GM23338 (cell line): Measurements from ENCODE around the gene MELK. TPM values are rescaled to one million over a fixed set of nuclear protein-coding genes. Genes with fewer than 3 reads are reported as not detected.

ENCODE experiments used
- ATAC-seq: fragments of 200-7000 bp; cut with Tn5 transposase; 3 replicates; pipeline ENCODE4 v1.9.1; 2020
- DNase-seq: peaks from one replicate; pipeline ENCODE4 v3.0.0-alpha.2; 2015; ENCODE audit warnings: low spot score
- H2AFZ ChIP-seq: fragments of 200-600 bp; sonication (generic); 2 replicates; pipeline ENCODE4 v1.8.0; 2016; ENCODE audit warnings: antibody characterized with exemption, mild to moderate bottlenecking, moderate library complexity
- H3F3A ChIP-seq: fragments of 200-600 bp; sonication (generic); replicated peaks from 2 replicates; pipeline ENCODE4 v1.8.0; 2017; ENCODE audit warnings: antibody characterized with exemption, mixed run types, low read depth
- H3K27ac ChIP-seq: fragments of 200-600 bp; sonication (generic); 2 replicates; pipeline ENCODE4 v1.6.1; 2016; ENCODE audit warnings: low read depth
- H3K27me3 ChIP-seq: fragments of 200-600 bp; sonication (generic); 2 replicates; pipeline ENCODE4 v1.8.0; 2016; ENCODE audit warnings: mild to moderate bottlenecking, mixed run types, moderate library complexity; ENCODE audit not compliant: insufficient read depth
- H3K36me3 ChIP-seq: fragments of 200-600 bp; sonication (generic); 2 replicates; pipeline ENCODE4 v1.8.0; 2016; ENCODE audit warnings: mild to moderate bottlenecking; ENCODE audit not compliant: insufficient read depth
- H3K4me1 ChIP-seq: fragments of 200-600 bp; sonication (generic); 2 replicates; pipeline ENCODE4 v1.8.0; 2016; ENCODE audit warnings: mild to moderate bottlenecking, moderate library complexity; ENCODE audit not compliant: insufficient read depth
- H3K4me2 ChIP-seq: fragments of 200-600 bp; sonication (generic); 2 replicates; pipeline ENCODE4 v1.7.1; 2017; ENCODE audit warnings: mixed run types
- H3K4me3 ChIP-seq: fragments of 200-600 bp; sonication (generic); 2 replicates; pipeline ENCODE4 v1.6.1; 2016; ENCODE audit warnings: mixed run types
- H3K79me2 ChIP-seq: fragments of 200-600 bp; sonication (generic); replicated peaks from 2 replicates; pipeline ENCODE4 v1.8.0; 2017; ENCODE audit warnings: mild to moderate bottlenecking; ENCODE audit not compliant: insufficient read depth
- H3K9me2 ChIP-seq: fragments of 200-600 bp; sonication (generic); 2 replicates; pipeline ENCODE4 v1.8.0; 2017; ENCODE audit not compliant: insufficient read depth
- H4K20me1 ChIP-seq: fragments of 200-600 bp; sonication (generic); replicated peaks from 2 replicates; pipeline ENCODE4 v1.8.0; 2017; ENCODE audit warnings: mild to moderate bottlenecking; ENCODE audit not compliant: insufficient read depth
- H3K27ac Mint-ChIP-seq: 2 replicates; pipeline ENCODE4 v1.8.0; 2020; ENCODE audit warnings: inconsistent platforms, mild to moderate bottlenecking, moderate library complexity, mixed read lengths
- H3K27me3 Mint-ChIP-seq: 3 replicates; pipeline ENCODE4 v1.8.0; 2022; ENCODE audit warnings: low read depth, mild to moderate bottlenecking, moderate library complexity, mixed read lengths, inconsistent platforms; ENCODE audit not compliant: insufficient read depth, poor library complexity
- H3K36me3 Mint-ChIP-seq: 3 replicates; pipeline ENCODE4 v1.8.0; 2021; ENCODE audit warnings: low read depth, mild to moderate bottlenecking, inconsistent platforms, moderate library complexity, mixed read lengths
- H3K4me1 Mint-ChIP-seq: 3 replicates; pipeline ENCODE4 v1.8.0; 2020; ENCODE audit warnings: mild to moderate bottlenecking, inconsistent platforms, mixed read lengths
- H3K4me3 Mint-ChIP-seq: 3 replicates; pipeline ENCODE4 v1.8.0; 2021; ENCODE audit warnings: moderate library complexity, mild to moderate bottlenecking, inconsistent platforms, mixed read lengths
- H3K9me3 Mint-ChIP-seq: 3 replicates; pipeline ENCODE4 v1.8.0; 2020; ENCODE audit warnings: moderate library complexity, mild to moderate bottlenecking, inconsistent platforms, mixed read lengths
- CREB1 ChIP-seq: fragments of 250-450 bp; sonication (Bioruptor Pico); IDR thresholded peaks from 2 replicates; pipeline ENCODE4 v1.5.0; 2020; ENCODE audit warnings: low read depth, mild to moderate bottlenecking, moderate library complexity
- JUNB ChIP-seq: IDR thresholded peaks from one replicate; pipeline ENCODE4 v1.6.1; 2016; ENCODE audit warnings: antibody characterized with exemption; ENCODE audit not compliant: unreplicated experiment
- NANOG ChIP-seq: IDR thresholded peaks from 2 replicates; pipeline ENCODE4 v1.6.1; 2016; ENCODE audit warnings: antibody characterized with exemption, borderline replicate concordance
- STAT1 ChIP-seq: IDR thresholded peaks from one replicate; pipeline ENCODE4 v1.6.1; 2016; ENCODE audit warnings: antibody characterized with exemption; ENCODE audit not compliant: unreplicated experiment
- ZNF114 ChIP-seq: fragments of 250-450 bp; sonication (Bioruptor Pico); IDR thresholded peaks from 2 replicates; pipeline ENCODE4 v1.5.0; 2020; ENCODE audit warnings: mild to moderate bottlenecking, moderate library complexity
- polyA plus RNA-seq: library from polyadenylated mRNA; unstranded; fragments of >200 nt; fragmentation: Nextera tagmentation; extraction: Ambion mirVana; gene quantifications from 2 replicates; pipeline ENCODE4 v1.2.1, GENCODE V29; 2016
- total RNA-seq: library from RNA; depleted of rRNA; stranded (reverse); fragments of >200 nt; shearing (Covaris generic); gene quantifications from 2 replicates; pipeline ENCODE4 v1.2.3, GENCODE V29; 2014
- TF ChIP-seq, protein P1 (sequence below), 2 experiments: fragments of 200-600 bp in 1 of 2; sonication (generic) in 1 of 2; conservative IDR thresholded peaks; 2 replicates each; pipeline versions ENCODE4 v1.5.1 to v1.6.1; 2016 to 2017; ENCODE audit warnings: antibody characterized with exemption in 2 of 2, low read depth in 2 of 2, mild to moderate bottlenecking in 2 of 2, moderate library complexity in 1 of 2
- TF ChIP-seq, protein P2 (sequence below): IDR thresholded peaks from one replicate; pipeline ENCODE4 v1.6.1; 2018; ENCODE audit warnings: antibody characterized with exemption; ENCODE audit not compliant: unreplicated experiment

MELK gene
- total and polyA plus RNA-seq, 2 experiments from 2014 or later, result 37.2 to 55.7 TPM

DNA sequence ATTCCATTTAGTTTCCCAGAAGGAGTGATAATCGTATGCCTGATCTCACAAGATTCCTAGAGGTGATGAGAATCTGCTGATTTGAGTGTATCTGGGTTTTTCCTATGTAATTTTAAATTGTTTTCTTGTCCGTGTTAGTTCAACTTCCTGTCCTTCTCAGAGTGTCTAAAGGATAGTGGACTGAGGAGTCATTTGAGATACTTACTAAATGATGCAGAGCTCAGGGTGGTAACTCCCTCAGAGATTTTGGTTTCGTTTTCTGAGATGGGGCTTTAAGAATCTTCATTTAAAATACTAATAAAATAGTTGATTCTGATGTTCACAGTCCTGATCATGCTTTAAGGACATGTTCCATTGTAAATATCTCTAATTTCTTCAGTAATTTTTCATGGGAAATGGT, 30.3 kb downstream of the MELK start (continued):
- TF ChIP-seq JUNB, result no peak
- TF ChIP-seq, protein P1, sequence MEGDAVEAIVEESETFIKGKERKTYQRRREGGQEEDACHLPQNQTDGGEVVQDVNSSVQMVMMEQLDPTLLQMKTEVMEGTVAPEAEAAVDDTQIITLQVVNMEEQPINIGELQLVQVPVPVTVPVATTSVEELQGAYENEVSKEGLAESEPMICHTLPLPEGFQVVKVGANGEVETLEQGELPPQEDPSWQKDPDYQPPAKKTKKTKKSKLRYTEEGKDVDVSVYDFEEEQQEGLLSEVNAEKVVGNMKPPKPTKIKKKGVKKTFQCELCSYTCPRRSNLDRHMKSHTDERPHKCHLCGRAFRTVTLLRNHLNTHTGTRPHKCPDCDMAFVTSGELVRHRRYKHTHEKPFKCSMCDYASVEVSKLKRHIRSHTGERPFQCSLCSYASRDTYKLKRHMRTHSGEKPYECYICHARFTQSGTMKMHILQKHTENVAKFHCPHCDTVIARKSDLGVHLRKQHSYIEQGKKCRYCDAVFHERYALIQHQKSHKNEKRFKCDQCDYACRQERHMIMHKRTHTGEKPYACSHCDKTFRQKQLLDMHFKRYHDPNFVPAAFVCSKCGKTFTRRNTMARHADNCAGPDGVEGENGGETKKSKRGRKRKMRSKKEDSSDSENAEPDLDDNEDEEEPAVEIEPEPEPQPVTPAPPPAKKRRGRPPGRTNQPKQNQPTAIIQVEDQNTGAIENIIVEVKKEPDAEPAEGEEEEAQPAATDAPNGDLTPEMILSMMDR (conservative IDR thresholded peaks at IDR 0.05; ENCODE audit: low read depth in 2 of 2), result no peak
- TF ChIP-seq, protein P2, sequence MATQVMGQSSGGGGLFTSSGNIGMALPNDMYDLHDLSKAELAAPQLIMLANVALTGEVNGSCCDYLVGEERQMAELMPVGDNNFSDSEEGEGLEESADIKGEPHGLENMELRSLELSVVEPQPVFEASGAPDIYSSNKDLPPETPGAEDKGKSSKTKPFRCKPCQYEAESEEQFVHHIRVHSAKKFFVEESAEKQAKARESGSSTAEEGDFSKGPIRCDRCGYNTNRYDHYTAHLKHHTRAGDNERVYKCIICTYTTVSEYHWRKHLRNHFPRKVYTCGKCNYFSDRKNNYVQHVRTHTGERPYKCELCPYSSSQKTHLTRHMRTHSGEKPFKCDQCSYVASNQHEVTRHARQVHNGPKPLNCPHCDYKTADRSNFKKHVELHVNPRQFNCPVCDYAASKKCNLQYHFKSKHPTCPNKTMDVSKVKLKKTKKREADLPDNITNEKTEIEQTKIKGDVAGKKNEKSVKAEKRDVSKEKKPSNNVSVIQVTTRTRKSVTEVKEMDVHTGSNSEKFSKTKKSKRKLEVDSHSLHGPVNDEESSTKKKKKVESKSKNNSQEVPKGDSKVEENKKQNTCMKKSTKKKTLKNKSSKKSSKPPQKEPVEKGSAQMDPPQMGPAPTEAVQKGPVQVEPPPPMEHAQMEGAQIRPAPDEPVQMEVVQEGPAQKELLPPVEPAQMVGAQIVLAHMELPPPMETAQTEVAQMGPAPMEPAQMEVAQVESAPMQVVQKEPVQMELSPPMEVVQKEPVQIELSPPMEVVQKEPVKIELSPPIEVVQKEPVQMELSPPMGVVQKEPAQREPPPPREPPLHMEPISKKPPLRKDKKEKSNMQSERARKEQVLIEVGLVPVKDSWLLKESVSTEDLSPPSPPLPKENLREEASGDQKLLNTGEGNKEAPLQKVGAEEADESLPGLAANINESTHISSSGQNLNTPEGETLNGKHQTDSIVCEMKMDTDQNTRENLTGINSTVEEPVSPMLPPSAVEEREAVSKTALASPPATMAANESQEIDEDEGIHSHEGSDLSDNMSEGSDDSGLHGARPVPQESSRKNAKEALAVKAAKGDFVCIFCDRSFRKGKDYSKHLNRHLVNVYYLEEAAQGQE, result no peak

DNA sequence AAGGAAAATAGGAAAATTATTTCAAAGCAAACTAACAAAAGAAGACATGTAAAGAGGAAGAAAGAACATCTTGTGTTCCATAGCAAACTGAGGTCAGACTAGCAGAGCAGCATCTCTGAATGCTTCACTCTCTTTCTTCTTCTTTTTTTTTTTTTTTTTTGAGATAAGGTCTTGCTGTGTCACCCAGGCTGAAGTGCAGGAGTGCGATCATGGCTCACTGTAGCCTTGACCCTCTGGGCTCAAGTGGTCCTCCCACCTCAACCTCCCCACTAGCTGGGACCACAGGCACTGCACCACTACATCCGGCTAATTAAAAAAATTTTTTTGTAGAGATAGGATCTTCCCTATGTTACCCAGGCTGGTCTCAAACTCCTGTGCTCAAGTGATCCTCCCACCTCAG, 36.6 kb downstream of the MELK start:
- no peak for ATAC-seq

More for the DNA sequence above, 36.6 kb downstream of the MELK start:
- peaks cover 26% of the 10 kb centered on the region for H3K36me3 ChIP-seq
- H3K9me3 Mint-ChIP-seq, result peaks cover 8% of the 10 kb centered on the region
- no peaks in the 10 kb centered on the region for H3K27me3 ChIP-seq
- no peak for DNase-seq
- no peak overlapping the region for H3K4me2 ChIP-seq
- H3K27me3 Mint-ChIP-seq, result no peaks in the 10 kb centered on the region
- no peak for TF ChIP-seq CREB1 (CRISPR knock-in tag)
- TF ChIP-seq ZNF114 (CRISPR knock-in tag), result no peak
- TF ChIP-seq NANOG, result no peak
- no peak for TF ChIP-seq STAT1
- TF ChIP-seq, protein P1 (conservative IDR thresholded peaks at IDR 0.05; ENCODE audit: low read depth in 2 of 2), result no peak
- H3K4me1 Mint-ChIP-seq, result no peaks in the 10 kb centered on the region
- no peak overlapping the region for H3K4me3 Mint-ChIP-seq
- peaks cover 60% of the 10 kb centered on the region for H3K36me3 Mint-ChIP-seq
- H3K4me1 ChIP-seq, result no peaks in the 10 kb centered on the region
- H3K79me2 ChIP-seq, result 0 out of 2 replicates have a peak, but pooled peaks cover 6% of the 10 kb centered on the region
- H3K4me3 ChIP-seq, result no peak overlapping the region
- H4K20me1 ChIP-seq, result peaks cover 14% of the 10 kb centered on the region
- H3K27ac Mint-ChIP-seq, result no peak overlapping the region
- peaks cover 6% of the 10 kb centered on the region; the same call in 1 of the 2 replicates for H3F3A ChIP-seq
- no peaks in the 10 kb centered on the region for H3K9me2 ChIP-seq
- H2AFZ ChIP-seq, result no peak overlapping the region
- no peak overlapping the region for H3K27ac ChIP-seq
